HG03439 (cell line): ENCODE data around the gene KRTAP20-3.

Experiments
- ATAC-seq: cut with Tn5 transposase; IDR thresholded peaks from one replicate; pipeline ENCODE4 v1.9.1; 2021; ENCODE audit warnings: mild to moderate bottlenecking, moderate library complexity; ENCODE audit not compliant: unreplicated experiment

Gene KRTAP20-3

GRCh38 chr21:30680586-30680985 is 37.9 kb downstream of the KRTAP20-3 start:
- no peak for ATAC-seq

GRCh38 chr21:30684506-30684905 is 41.8 kb downstream of the KRTAP20-3 start:
- ATAC-seq = no peak

- no peak for ATAC-seq
Measured at GRCh38 chr21:30689822-30690221, 47.2 kb downstream of the KRTAP20-3 start.
